Measurements from ENCODE around the gene NUDT3. TPM values are rescaled to one million over a fixed set of nuclear protein-coding genes. Genes with fewer than 3 reads are reported as not detected.
"Not testable (repeated sequence)": the region's sequence is repeated elsewhere in the genome, so short reads cannot be mapped to it uniquely, and the experiment has no call there.

The NUDT3 gene
- total and polyA plus RNA-seq, 2 experiments from 2014 or later, result 18.6 to 26.1 TPM

DNA sequence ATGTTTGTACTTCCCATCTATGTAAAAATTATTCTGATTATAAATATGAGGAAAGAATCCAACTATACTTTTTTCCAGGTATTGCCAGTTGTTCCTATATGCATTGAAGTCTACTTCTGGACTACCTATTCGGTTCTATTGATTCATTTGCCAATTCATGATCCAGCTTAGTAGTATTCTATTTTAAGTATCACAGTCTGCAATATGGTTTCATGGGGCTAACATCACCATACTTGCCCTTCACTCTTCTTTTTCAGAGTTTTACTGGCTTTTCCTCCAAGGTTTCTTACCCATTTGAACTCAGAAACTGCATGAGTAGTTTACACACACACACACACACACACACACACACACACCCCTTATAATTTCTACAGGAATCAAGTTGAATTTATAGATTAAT, 34.5 kb downstream of the NUDT3 start:
- Histone ChIP-seq H3K4me1 (ENCODE audit: low read depth) (peaks cover 9% of the 10 kb centered on the region), H3K9me3 (ENCODE audit: low read depth) (no peaks in the 10 kb centered on the region), H3K27me3 (no peaks in the 10 kb centered on the region), H3K27ac (no peak overlapping the region), H3K36me3 (no peaks in the 10 kb centered on the region), H3K4me3 (no peak overlapping the region)
- TF ChIP-seq, protein P1, sequence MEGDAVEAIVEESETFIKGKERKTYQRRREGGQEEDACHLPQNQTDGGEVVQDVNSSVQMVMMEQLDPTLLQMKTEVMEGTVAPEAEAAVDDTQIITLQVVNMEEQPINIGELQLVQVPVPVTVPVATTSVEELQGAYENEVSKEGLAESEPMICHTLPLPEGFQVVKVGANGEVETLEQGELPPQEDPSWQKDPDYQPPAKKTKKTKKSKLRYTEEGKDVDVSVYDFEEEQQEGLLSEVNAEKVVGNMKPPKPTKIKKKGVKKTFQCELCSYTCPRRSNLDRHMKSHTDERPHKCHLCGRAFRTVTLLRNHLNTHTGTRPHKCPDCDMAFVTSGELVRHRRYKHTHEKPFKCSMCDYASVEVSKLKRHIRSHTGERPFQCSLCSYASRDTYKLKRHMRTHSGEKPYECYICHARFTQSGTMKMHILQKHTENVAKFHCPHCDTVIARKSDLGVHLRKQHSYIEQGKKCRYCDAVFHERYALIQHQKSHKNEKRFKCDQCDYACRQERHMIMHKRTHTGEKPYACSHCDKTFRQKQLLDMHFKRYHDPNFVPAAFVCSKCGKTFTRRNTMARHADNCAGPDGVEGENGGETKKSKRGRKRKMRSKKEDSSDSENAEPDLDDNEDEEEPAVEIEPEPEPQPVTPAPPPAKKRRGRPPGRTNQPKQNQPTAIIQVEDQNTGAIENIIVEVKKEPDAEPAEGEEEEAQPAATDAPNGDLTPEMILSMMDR (IDR thresholded peaks at IDR 0.05; ENCODE audit: low read depth, low read length), result no peak
- no peak for DNase-seq (ENCODE audit: low read depth in 1 of 2, low spot score in 1 of 2)

DNA sequence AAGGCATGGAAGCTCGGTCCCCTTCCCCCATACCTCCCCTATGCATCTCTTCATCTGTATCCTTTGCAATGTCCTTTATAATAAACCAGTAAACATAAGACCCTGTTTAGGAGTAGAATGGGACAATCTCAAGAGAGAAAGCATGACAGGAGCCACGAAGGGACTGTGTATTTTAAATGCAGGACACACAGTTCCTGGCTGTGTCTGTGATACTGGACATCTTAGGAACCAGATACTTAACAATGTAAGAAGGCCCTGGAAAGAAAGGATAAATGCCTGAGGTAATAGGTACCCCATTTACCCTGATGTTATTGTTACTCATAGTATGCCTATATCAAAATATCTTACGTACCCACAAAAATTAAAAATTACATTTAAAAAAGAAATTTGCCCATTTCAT, 36.6 kb downstream of the NUDT3 start:
- peaks cover 6% of the 10 kb centered on the region for H3K4me1 ChIP-seq (ENCODE audit: low read depth)
- H3K27ac ChIP-seq, result no peak overlapping the region
- H3K36me3 ChIP-seq, result no peaks in the 10 kb centered on the region
- TF ChIP-seq, protein P1 (IDR thresholded peaks at IDR 0.05; ENCODE audit: low read depth, low read length), result no peak
- H3K4me3 ChIP-seq, result no peak overlapping the region
- H3K27me3 ChIP-seq, result no peaks in the 10 kb centered on the region
- no peak for DNase-seq (ENCODE audit: low read depth in 1 of 2, low spot score in 1 of 2)
- H3K9me3 ChIP-seq (ENCODE audit: low read depth), result no peaks in the 10 kb centered on the region

DNA sequence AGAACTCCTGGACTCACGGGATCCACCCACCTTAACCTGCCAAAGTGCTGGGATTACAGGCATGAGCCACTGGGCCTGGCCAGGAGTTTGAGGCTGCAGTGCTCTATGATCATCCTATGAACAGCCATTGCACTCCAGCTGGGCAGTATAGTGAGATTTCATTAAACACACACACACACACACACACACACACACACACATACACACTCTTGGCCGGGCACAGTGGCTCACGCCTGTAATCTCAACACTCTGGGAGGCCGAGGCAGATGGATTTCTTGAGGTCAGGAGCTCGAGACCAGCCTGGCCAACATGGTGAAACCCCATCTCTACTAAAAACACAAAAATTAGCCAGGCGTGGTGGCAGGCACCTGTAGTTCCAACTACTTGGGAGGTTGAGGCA, 38.2 kb downstream of the NUDT3 start:
- not testable (repeated sequence) for H3K9me3 ChIP-seq (ENCODE audit: low read depth); H3K36me3 ChIP-seq; H3K4me3 ChIP-seq; DNase-seq (ENCODE audit: low read depth in 1 of 2, low spot score in 1 of 2); H3K4me1 ChIP-seq (ENCODE audit: low read depth); H3K27me3 ChIP-seq; H3K27ac ChIP-seq

DNA sequence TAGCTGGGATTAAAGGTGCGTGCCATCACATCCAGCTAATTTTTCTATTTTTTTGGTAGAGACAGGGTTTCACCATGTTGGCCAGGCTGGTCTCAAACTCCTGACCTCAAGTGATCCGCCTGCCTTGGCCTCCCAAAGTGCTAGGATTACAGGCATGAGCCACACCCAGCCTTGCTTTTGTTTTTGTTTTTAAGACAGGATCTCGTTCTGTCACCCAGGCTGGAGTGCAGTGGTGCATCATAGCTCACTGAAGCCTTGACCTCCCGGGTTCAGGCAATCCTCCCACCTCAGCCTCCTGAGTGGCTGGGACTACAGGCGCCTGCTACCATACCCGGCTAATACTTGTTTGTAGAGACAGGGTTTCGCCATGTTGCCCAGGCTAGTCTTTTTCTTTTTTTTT, 38.9 kb downstream of the NUDT3 start:
- H3K9me3 ChIP-seq (ENCODE audit: low read depth); H3K4me1 ChIP-seq (ENCODE audit: low read depth); H3K27ac ChIP-seq; DNase-seq (ENCODE audit: low read depth in 1 of 2, low spot score in 1 of 2); H3K27me3 ChIP-seq; H3K36me3 ChIP-seq; H3K4me3 ChIP-seq: not testable (repeated sequence)

DNA sequence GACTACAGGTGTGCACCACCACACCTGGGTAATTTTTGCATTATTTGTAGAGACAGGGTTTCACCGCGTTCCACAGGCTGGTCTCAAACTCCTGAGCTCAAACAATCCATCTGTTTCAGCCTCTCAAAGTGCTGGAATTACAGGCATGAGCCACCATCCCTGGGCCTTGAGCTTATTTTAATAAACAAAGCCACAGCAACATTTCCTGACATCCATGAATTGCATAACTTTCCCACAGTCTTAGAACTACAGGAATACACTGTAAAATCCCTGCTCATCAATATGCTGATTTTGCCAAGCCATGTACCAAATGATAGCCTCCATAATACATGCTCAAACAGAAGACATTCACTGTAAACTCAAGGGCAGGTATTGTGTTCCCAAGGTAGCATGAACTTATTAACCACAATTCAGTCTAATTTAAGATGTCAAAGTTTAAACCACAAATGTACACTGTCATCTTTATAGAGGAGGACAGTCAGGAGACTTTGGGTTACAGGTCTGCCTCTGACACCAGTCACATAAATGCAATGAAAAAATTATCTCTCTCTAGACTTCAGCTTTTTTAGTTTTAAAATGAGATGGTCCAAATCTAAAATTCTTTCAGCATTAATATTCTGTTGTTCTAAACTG, 40.0 kb downstream of the NUDT3 start:
- Histone ChIP-seq H3K4me1 (ENCODE audit: low read depth) (no peaks in the 10 kb centered on the region), H3K27me3 (no peaks in the 10 kb centered on the region), H3K9me3 (ENCODE audit: low read depth) (no peaks in the 10 kb centered on the region), H3K27ac (no peak overlapping the region), H3K4me3 (no peak overlapping the region), H3K36me3 (no peaks in the 10 kb centered on the region)
- TF ChIP-seq, protein P1 (IDR thresholded peaks at IDR 0.05; ENCODE audit: low read depth, low read length), result no peak
- peak in 1 of 2 donors; percentile 45 for DNase-seq (ENCODE audit: low read depth in 1 of 2, low spot score in 1 of 2)

DNA sequence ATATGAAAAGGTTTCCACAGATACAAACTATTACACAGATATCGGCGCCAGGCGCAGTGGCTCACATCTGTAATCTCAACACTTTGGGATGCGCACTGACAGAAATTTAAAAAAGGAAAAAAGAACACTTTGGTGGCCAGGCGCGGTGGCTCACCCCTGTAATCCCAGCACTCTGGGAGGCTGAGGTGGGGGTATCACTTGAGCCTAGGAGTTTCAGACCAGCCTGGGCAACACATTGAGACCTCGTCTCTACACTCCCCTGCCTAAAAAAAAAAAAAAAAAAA, 41.6 kb downstream of the NUDT3 start:
- no peak for DNase-seq (ENCODE audit: low read depth in 1 of 2, low spot score in 1 of 2)
- TF ChIP-seq, protein P1 (IDR thresholded peaks at IDR 0.05; ENCODE audit: low read depth, low read length), result no peak
- Histone ChIP-seq H3K36me3 (no peaks in the 10 kb centered on the region), H3K27ac (no peak overlapping the region), H3K4me3 (no peak overlapping the region), H3K9me3 (ENCODE audit: low read depth) (no peaks in the 10 kb centered on the region), H3K4me1 (ENCODE audit: low read depth) (no peaks in the 10 kb centered on the region), H3K27me3 (no peaks in the 10 kb centered on the region)
